HG03095 (cell line): Measurements from ENCODE around the gene SPTBN1.

Experiments used
- ATAC-seq: cut with Tn5 transposase; IDR thresholded peaks from one replicate; pipeline ENCODE4 v1.9.1; 2021; ENCODE audit warnings: moderate library complexity; ENCODE audit not compliant: unreplicated experiment

SPTBN1 gene

GRCh38 chr2:54587171-54588016 lies 131.3 kb downstream of the SPTBN1 start:
- ATAC-seq, result no peak

GRCh38 chr2:54588244-54588899 lies 132.2 kb downstream of the SPTBN1 start:
- no peak for ATAC-seq

- no peak for ATAC-seq
Observed at GRCh38 chr2:54589038-54589339, 132.9 kb downstream of the SPTBN1 start.

- ATAC-seq, result peak; percentile 44
Observed at GRCh38 chr2:54589340-54590215, 133.5 kb downstream of the SPTBN1 start.

- no peak for ATAC-seq
Observed at GRCh38 chr2:54590216-54591120, 134.3 kb downstream of the SPTBN1 start.

GRCh38 chr2:54591551-54591950 lies 135.4 kb downstream of the SPTBN1 start:
- ATAC-seq, result no peak

GRCh38 chr2:54593249-54593648 lies 137.1 kb downstream of the SPTBN1 start:
- no peak for ATAC-seq

GRCh38 chr2:54594048-54594447 lies 137.9 kb downstream of the SPTBN1 start:
- ATAC-seq, result no peak

GRCh38 chr2:54595161-54595803 lies 139.2 kb downstream of the SPTBN1 start:
- ATAC-seq, result no peak

GRCh38 chr2:54595999-54596902 lies 140.1 kb downstream of the SPTBN1 start:
- no peak for ATAC-seq

- ATAC-seq, result no peak
Observed at GRCh38 chr2:54597153-54597848, 141.2 kb downstream of the SPTBN1 start.

- no peak for ATAC-seq
Observed at GRCh38 chr2:54598347-54599325, 142.5 kb downstream of the SPTBN1 start.

GRCh38 chr2:54599326-54599710 lies 143.2 kb downstream of the SPTBN1 start:
- no peak for ATAC-seq

- no peak for ATAC-seq
Observed at GRCh38 chr2:54599914-54600313, 143.8 kb downstream of the SPTBN1 start.

- no peak for ATAC-seq
Observed at GRCh38 chr2:54601339-54601738, 145.2 kb downstream of the SPTBN1 start.

- no peak for ATAC-seq
Observed at GRCh38 chr2:54602736-54603322, 146.7 kb downstream of the SPTBN1 start.

GRCh38 chr2:54603357-54603756 lies 147.2 kb downstream of the SPTBN1 start:
- ATAC-seq, result no peak
